Adrenal gland (tissue), 12 donors: ENCODE measurements around the gene ADH7. TPM values are rescaled to one million over a fixed set of nuclear protein-coding genes. Genes with fewer than 3 reads are reported as not detected.
"Not testable (repeated sequence)": the region's sequence is repeated elsewhere in the genome, so short reads cannot be mapped to it uniquely, and the experiment has no call there.

Source experiments
- DNase-seq, 7 donors: peaks; one replicate each; pipeline ENCODE4 v3.0.0-alpha.2; 2019 to 2020
- H3K27ac ChIP-seq, 5 donors: fragments of 200-600 bp; sonication (generic) in 4 of 5; 1 replicate in 3 of 5; 2 replicates in 2 of 5; pipeline versions ENCODE4 v1.5.1 to v1.8.0; 2016 to 2020; ENCODE audit warnings: mild to moderate bottlenecking in 1 of 5
- H3K27me3 ChIP-seq: fragments of 200-600 bp; 2 replicates; pipeline ENCODE4 v1.8.0; 2021
- H3K36me3 ChIP-seq, 2 donors: fragments of 200-600 bp; replicated peaks in 1 of 2; 1 replicate in 1 of 2; 2 replicates in 1 of 2; pipeline versions ENCODE4 v1.5.1 to v1.8.0; 2018 to 2022
- H3K4me1 ChIP-seq, 2 donors: fragments of 200-600 bp; replicated peaks in 1 of 2; 1 replicate in 1 of 2; 2 replicates in 1 of 2; pipeline versions ENCODE4 v1.5.1 to v1.8.0; 2018 to 2021
- H3K4me3 ChIP-seq, 4 donors: fragments of 200-600 bp; sonication (generic) in 3 of 4; one replicate each; pipeline ENCODE4 v1.5.1; 2016 to 2018
- H3K9me3 ChIP-seq, 3 donors: fragments of 200-600 bp; sonication (generic) in 1 of 3; replicated peaks in 1 of 3; 1 replicate in 2 of 3; 2 replicates in 1 of 3; pipeline versions ENCODE4 v1.5.1 to v1.8.0; 2016 to 2021
- CTCF ChIP-seq, 6 experiments: fragments of 450-650 bp in 4 of 6; fragments of 200-600 bp in 2 of 6; sonication (generic) in 1 of 6; IDR thresholded peaks; 1 replicate in 5 of 6; 2 replicates in 1 of 6; pipeline versions ENCODE4 v1.5.1 to v1.8.0; 2016 to 2021; ENCODE audit warnings: antibody characterized with exemption in 6 of 6, mild to moderate bottlenecking in 2 of 6, moderate library complexity in 1 of 6
- POLR2A ChIP-seq, 2 donors: fragments of 450-650 bp; IDR thresholded peaks; one replicate each; pipeline ENCODE4 v1.6.1; 2017; ENCODE audit warnings: antibody characterized with exemption in 2 of 2, mild to moderate bottlenecking in 2 of 2, moderate library complexity in 1 of 2
- WGBS, 4 donors: extraction: QIAGEN DNeasy Blood & Tissue Kit in 2 of 4; methylation state at CpG; one replicate each; pipeline versions ENCODE4 v1.1.5 to v1.1.7; 2013 to 2017; 5-methylcytosine and 5-hydroxymethylcytosine counted together
- intact Hi-C, 2 donors: fragments of 100-400 bp; cut with DNase I; formaldehyde crosslinking; loops; one replicate each; pipeline versions ENCODE4 v1.14.1 to v1.15.0; 2022 to 2023
- polyA plus RNA-seq, 3 donors: library from polyadenylated mRNA; stranded (reverse); fragments of 200-250 nt in 2 of 3; fragments of 350-450 nt in 1 of 3; fragmentation: Illumina TruSeq in 1 of 3; extraction: RNeasy Lipid Tissue Mini Kit (QIAGEN cat#74804) in 1 of 3; gene quantifications; one replicate each; pipeline ENCODE4 v1.2.3, GENCODE V29; 2013 to 2014
- total RNA-seq, 9 donors: library from RNA; depleted of rRNA in 4 of 9; stranded (reverse); fragments of >200 nt in 4 of 9; fragments of 120-200 nt in 1 of 9; fragmentation: NEBNext Ultra II Directional in 1 of 9; extraction: Animal tissue kit (Norgen Biotek cat#: 25700) in 1 of 9; gene quantifications; one replicate each; pipeline versions ENCODE4 v1.1.0 to v1.2.4, GENCODE V29; 2013 to 2023
- donor health status: healthy with polysubstance abuse.
- donor health status: Bipolar disorder and iron deficiency.
- donor health status: DM: yes; HTN: yes; CAD: no.
- donor health status: DM: no; HTN: no; CAD: no.
- donor health status: DM: no; HTN: no; CAD: no.
- donor health status: DM: yes; HTN: yes; CAD: no.

Gene ADH7
- total and polyA plus RNA-seq, 12 donors: 0.13 TPM; not detected in 11

GRCh38 chr4:99381588-99382175 is 53.5 kb downstream of the ADH7 start:
- H3K9me3 ChIP-seq: no peaks in the 10 kb centered on the region
- H3K27ac ChIP-seq: no peak overlapping the region
- H3K4me3 ChIP-seq: no peak overlapping the region
- WGBS, 4 donors: 26 to 49% (median 39%) methylated on average over 1 of the region's 1 CpG
- H3K4me1 ChIP-seq: peaks cover 0 to 7% of the 10 kb centered on the region in 2 donors
- TF ChIP-seq POLR2A (IDR thresholded peaks at IDR 0.05) (no peak), CTCF (IDR thresholded peaks at IDR 0.05) (no peak)
- no peaks in the 10 kb centered on the region for H3K36me3 ChIP-seq
- no peak for DNase-seq
- H3K27me3 ChIP-seq: no peaks in the 10 kb centered on the region
- intact Hi-C loops: no loop called here

- H3K36me3 ChIP-seq: no peaks in the 10 kb centered on the region
- TF ChIP-seq CTCF (IDR thresholded peaks at IDR 0.05) (no peak), POLR2A (IDR thresholded peaks at IDR 0.05) (no peak)
- no peak for DNase-seq
- intact Hi-C loops: no loop called here
- H3K4me3 ChIP-seq: no peak overlapping the region
- peaks cover 0 to 7% of the 10 kb centered on the region in 2 donors for H3K4me1 ChIP-seq
- H3K27me3 ChIP-seq: no peaks in the 10 kb centered on the region
- H3K9me3 ChIP-seq: no peaks in the 10 kb centered on the region
- H3K27ac ChIP-seq: no peak overlapping the region
Measured at GRCh38 chr4:99379571-99379970, 55.6 kb downstream of the ADH7 start.

GRCh38 chr4:99378876-99379275 is 56.3 kb downstream of the ADH7 start:
- no peaks in the 10 kb centered on the region for H3K27me3 ChIP-seq
- no peak overlapping the region for H3K27ac ChIP-seq
- intact Hi-C loops: no loop called here
- no peaks in the 10 kb centered on the region for H3K9me3 ChIP-seq
- TF ChIP-seq CTCF (IDR thresholded peaks at IDR 0.05) (no peak), POLR2A (IDR thresholded peaks at IDR 0.05) (no peak)
- peaks cover 0 to 7% of the 10 kb centered on the region in 2 donors for H3K4me1 ChIP-seq
- no peak for DNase-seq
- no peak overlapping the region for H3K4me3 ChIP-seq
- WGBS, 4 donors: 69 to 94% (median 85%) methylated on average over 3 of the region's 3 CpGs
- no peaks in the 10 kb centered on the region for H3K36me3 ChIP-seq

- H3K36me3 ChIP-seq, H3K4me1 ChIP-seq, H3K9me3 ChIP-seq, H3K27me3 ChIP-seq, H3K4me3 ChIP-seq, H3K27ac ChIP-seq, intact Hi-C loops, DNase-seq: not testable (repeated sequence)
- WGBS, 4 donors: 71 to 74% (median 72%) methylated on average over 6 of the region's 6 CpGs
- peak in 1 of 6 experiments; percentile 7 for TF ChIP-seq CTCF (IDR thresholded peaks at IDR 0.05)
Measured at GRCh38 chr4:99377341-99377740, 57.8 kb downstream of the ADH7 start.

- H3K36me3 ChIP-seq, intact Hi-C loops, H3K9me3 ChIP-seq, H3K27ac ChIP-seq, H3K4me3 ChIP-seq, H3K27me3 ChIP-seq, H3K4me1 ChIP-seq, DNase-seq: not testable (repeated sequence)
- 92 to 97% (median 95%) methylated on average over 2 of the region's 2 CpGs for WGBS, 4 donors
Measured at GRCh38 chr4:99372464-99372863, 62.7 kb downstream of the ADH7 start.

GRCh38 chr4:99367817-99368216 is 67.3 kb downstream of the ADH7 start:
- H3K9me3 ChIP-seq, DNase-seq, H3K4me3 ChIP-seq, H3K27ac ChIP-seq, H3K4me1 ChIP-seq, intact Hi-C loops, H3K36me3 ChIP-seq, H3K27me3 ChIP-seq: not testable (repeated sequence)
- WGBS, 4 donors: 47 to 74% (median 65%) methylated on average over 2 of the region's 2 CpGs
